Left lung (tissue), 10 donors: ENCODE results near the gene KDM5A. TPM values are rescaled to one million over a fixed set of nuclear protein-coding genes. Genes with fewer than 3 reads are reported as not detected.

Source experiments
- ATAC-seq: fragments of 200-7000 bp; cut with Tn5 transposase; one replicate; pipeline ENCODE4 v1.9.1; 2020; ENCODE audit warnings: moderate library complexity
- DNase-seq, 4 donors: peaks; one replicate each; pipeline ENCODE4 v3.0.0-alpha.2; 2013 to 2020
- H3K27ac ChIP-seq, 2 donors: fragments of 200-600 bp; sonication (generic) in 1 of 2; one replicate each; pipeline versions ENCODE4 v1.5.0 to v1.8.0; 2020 to 2021
- H3K27me3 ChIP-seq, 2 donors: fragments of 200-600 bp; sonication (generic) in 1 of 2; one replicate each; pipeline versions ENCODE4 v1.5.0 to v1.8.0; 2020 to 2021
- H3K36me3 ChIP-seq, 2 donors: fragments of 200-600 bp; sonication (generic) in 1 of 2; one replicate each; pipeline versions ENCODE4 v1.5.0 to v1.8.0; 2020 to 2021
- H3K4me1 ChIP-seq, 2 donors: fragments of 200-600 bp; one replicate each; pipeline ENCODE4 v1.8.0; 2021
- H3K4me3 ChIP-seq, 2 donors: fragments of 200-600 bp; sonication (generic) in 1 of 2; one replicate each; pipeline versions ENCODE4 v1.5.0 to v1.8.0; 2020 to 2021; ENCODE audit warnings: mild to moderate bottlenecking in 1 of 2
- H3K9me3 ChIP-seq, 2 donors: fragments of 200-600 bp; sonication (generic) in 1 of 2; one replicate each; pipeline versions ENCODE4 v1.5.0 to v1.8.0; 2020 to 2021
- CTCF ChIP-seq, 2 donors: fragments of 200-600 bp; sonication (generic) in 1 of 2; IDR thresholded peaks; one replicate each; pipeline versions ENCODE4 v1.5.0 to v1.8.0; 2021; ENCODE audit warnings: antibody characterized with exemption in 2 of 2
- intact Hi-C, 2 donors: fragments of 100-400 bp; cut with DNase I; formaldehyde crosslinking; loops; one replicate each; pipeline versions ENCODE4 v1.11.2 to v1.14.2; 2022
- polyA plus RNA-seq, 6 donors: library from polyadenylated mRNA; unstranded; fragments of 120-200 nt; gene quantifications; one replicate each; pipeline ENCODE4 v1.2.1, GENCODE V29; 2013; ENCODE audit not compliant: insufficient read length in 6 of 6
- total RNA-seq, 2 donors: library from RNA; stranded (reverse); fragmentation: NEBNext Ultra II Directional; extraction: Animal tissue kit (Norgen Biotek cat#: 25700); gene quantifications; one replicate each; pipeline ENCODE4 v1.2.1, GENCODE V29; 2021
- donor health status: DM: no; HTN: yes; CAD: no.
- donor health status: DM: no; HTN: no; CAD: no.

KDM5A gene
- total and polyA plus RNA-seq, 8 donors, result 41.2 to 66.9 (median 51.5) TPM

GRCh38 chr12:332581-333205, 56.4 kb downstream of the KDM5A start:
- ATAC-seq (no peak), DNase-seq (no peak)
- Histone ChIP-seq H3K27ac (no peak overlapping the region), H3K4me1 (no peaks in the 10 kb centered on the region), H3K9me3 (no peaks in the 10 kb centered on the region), H3K36me3 (peaks cover 7 to 95% of the 10 kb centered on the region in 2 donors), H3K4me3 (no peak overlapping the region), H3K27me3 (no peaks in the 10 kb centered on the region)
- intact Hi-C loops, result no loop called here
- TF ChIP-seq CTCF (IDR thresholded peaks at IDR 0.05), result no peak

GRCh38 chr12:331287-331686, 57.8 kb downstream of the KDM5A start:
- TF ChIP-seq CTCF (IDR thresholded peaks at IDR 0.05), result no peak
- Histone ChIP-seq H3K4me3 (no peak overlapping the region), H3K27ac (no peak overlapping the region), H3K9me3 (no peaks in the 10 kb centered on the region), H3K27me3 (no peaks in the 10 kb centered on the region), H3K4me1 (no peaks in the 10 kb centered on the region), H3K36me3 (peaks cover 7 to 95% of the 10 kb centered on the region in 2 donors)
- ATAC-seq, result no peak
- no peak for DNase-seq
- intact Hi-C loops, result no loop called here

GRCh38 chr12:325906-326305, 63.2 kb downstream of the KDM5A start:
- Histone ChIP-seq H3K27me3 (no peaks in the 10 kb centered on the region), H3K9me3 (no peaks in the 10 kb centered on the region), H3K27ac (no peak overlapping the region), H3K36me3 (peaks cover 0 to 96% of the 10 kb centered on the region in 2 donors), H3K4me1 (no peaks in the 10 kb centered on the region), H3K4me3 (no peak overlapping the region)
- intact Hi-C loops, result no loop called here
- DNase-seq (no peak), ATAC-seq (no peak)
- no peak for TF ChIP-seq CTCF (IDR thresholded peaks at IDR 0.05)

- DNase-seq (no peak), ATAC-seq (no peak)
- Histone ChIP-seq H3K9me3 (no peaks in the 10 kb centered on the region), H3K4me3 (no peak overlapping the region), H3K36me3 (peaks cover 4 to 100% of the 10 kb centered on the region in 2 donors), H3K4me1 (no peaks in the 10 kb centered on the region), H3K27ac (no peak overlapping the region), H3K27me3 (no peaks in the 10 kb centered on the region)
- intact Hi-C loops, result no loop called here
- TF ChIP-seq CTCF (IDR thresholded peaks at IDR 0.05), result no peak
Observed at GRCh38 chr12:323507-323906, 65.6 kb downstream of the KDM5A start.

- intact Hi-C loops, result no loop called here
- Histone ChIP-seq H3K4me1 (no peaks in the 10 kb centered on the region), H3K27me3 (no peaks in the 10 kb centered on the region), H3K27ac (no peak overlapping the region), H3K4me3 (no peak overlapping the region), H3K36me3 (peaks cover 13 to 100% of the 10 kb centered on the region in 2 donors), H3K9me3 (no peaks in the 10 kb centered on the region)
- TF ChIP-seq CTCF (IDR thresholded peaks at IDR 0.05), result no peak
- peak in 1 of 4 donors; percentile 24 for DNase-seq
- peak; percentile 65 for ATAC-seq
Observed at GRCh38 chr12:321606-322326, 67.4 kb downstream of the KDM5A start.
